Fibroblast of villous mesenchyme (primary cell): ENCODE measurements around the gene LDLRAD2. TPM values are rescaled to one million over a fixed set of nuclear protein-coding genes. Genes with fewer than 3 reads are reported as not detected.

Experiments used
- DNase-seq: peaks from one replicate; pipeline ENCODE4 v3.0.0-alpha.2; 2010; ENCODE audit warnings: low read depth
- H3K4me3 ChIP-seq: 2 replicates; pipeline ENCODE4 v1.5.1; 2011; ENCODE audit warnings: low read depth, mild to moderate bottlenecking, low read length
- total RNA-seq: library from RNA; depleted of rRNA; stranded (reverse); fragments of >200 nt; gene quantifications from 2 replicates; pipeline ENCODE4 v1.2.3, GENCODE V29; 2012
- TF ChIP-seq, protein P1 (sequence below): IDR thresholded peaks from 2 replicates; pipeline ENCODE4 v1.5.1; 2012; ENCODE audit warnings: low read depth, mild to moderate bottlenecking, low read length; ENCODE audit not compliant: insufficient read depth

LDLRAD2 gene
- total RNA-seq, 1 donor: not detected

DNA sequence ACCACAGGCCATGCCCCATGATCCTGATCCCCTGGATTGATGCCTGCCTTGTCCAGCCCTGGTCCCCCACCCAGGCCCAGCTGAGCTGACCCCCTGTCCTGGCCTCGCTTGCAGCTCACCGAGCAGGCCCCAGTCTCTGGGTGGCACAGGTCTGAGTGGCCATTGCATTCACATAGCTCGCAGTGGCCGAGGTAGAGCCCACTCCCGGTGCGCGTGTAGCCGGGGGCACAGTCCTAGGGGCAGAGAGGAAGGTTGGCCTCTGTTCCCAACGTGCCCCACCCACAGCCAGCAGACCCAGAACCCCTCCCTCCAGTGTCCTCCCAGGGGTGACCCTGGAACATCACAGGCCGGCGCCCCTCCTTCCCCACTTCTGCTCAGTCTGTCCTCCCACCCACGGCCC lies 51.9 kb downstream of the LDLRAD2 start:
- no peak overlapping the region for H3K4me3 ChIP-seq
- no peak for DNase-seq
- TF ChIP-seq, protein P1, sequence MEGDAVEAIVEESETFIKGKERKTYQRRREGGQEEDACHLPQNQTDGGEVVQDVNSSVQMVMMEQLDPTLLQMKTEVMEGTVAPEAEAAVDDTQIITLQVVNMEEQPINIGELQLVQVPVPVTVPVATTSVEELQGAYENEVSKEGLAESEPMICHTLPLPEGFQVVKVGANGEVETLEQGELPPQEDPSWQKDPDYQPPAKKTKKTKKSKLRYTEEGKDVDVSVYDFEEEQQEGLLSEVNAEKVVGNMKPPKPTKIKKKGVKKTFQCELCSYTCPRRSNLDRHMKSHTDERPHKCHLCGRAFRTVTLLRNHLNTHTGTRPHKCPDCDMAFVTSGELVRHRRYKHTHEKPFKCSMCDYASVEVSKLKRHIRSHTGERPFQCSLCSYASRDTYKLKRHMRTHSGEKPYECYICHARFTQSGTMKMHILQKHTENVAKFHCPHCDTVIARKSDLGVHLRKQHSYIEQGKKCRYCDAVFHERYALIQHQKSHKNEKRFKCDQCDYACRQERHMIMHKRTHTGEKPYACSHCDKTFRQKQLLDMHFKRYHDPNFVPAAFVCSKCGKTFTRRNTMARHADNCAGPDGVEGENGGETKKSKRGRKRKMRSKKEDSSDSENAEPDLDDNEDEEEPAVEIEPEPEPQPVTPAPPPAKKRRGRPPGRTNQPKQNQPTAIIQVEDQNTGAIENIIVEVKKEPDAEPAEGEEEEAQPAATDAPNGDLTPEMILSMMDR: no peak

DNA sequence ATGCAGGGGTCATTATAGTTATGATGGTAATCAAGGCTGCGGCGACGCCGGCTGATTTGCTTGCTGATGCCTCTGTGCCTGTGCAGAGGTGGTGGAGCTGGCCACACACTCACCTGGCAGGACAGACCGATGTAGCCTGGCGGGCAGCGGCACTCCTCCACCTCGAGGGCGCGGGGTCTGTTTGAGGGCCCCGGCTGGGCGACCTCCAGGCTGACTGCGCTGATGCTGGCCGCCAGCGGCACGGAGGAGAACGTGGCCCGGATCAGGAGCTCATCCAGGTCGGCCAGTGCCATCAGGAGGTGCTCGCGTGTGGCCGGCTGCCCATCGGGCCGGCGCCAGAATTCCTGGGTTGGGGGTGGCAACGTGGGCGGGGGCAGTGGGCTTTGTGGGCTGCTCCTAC lies 52.7 kb downstream of the LDLRAD2 start:
- H3K4me3 ChIP-seq: no peak overlapping the region
- TF ChIP-seq, protein P1: no peak
- DNase-seq: no peak

DNA sequence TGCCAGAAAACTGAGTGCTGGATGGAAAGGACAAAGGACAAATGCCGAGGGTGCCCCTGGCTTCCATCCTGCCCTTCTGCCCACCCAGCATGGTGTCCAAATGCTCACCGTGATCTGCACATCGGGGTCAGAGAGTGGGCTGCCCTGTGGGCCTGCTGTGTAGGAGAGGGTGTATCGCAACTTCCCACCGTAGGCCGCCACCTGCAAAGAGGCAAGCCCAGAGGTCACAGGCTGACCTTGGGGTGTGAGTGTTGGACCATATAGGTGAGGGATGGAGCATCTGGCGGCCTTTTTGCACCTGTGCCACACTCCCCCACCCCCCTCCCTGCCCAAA lies 53.5 kb downstream of the LDLRAD2 start:
- no peak for DNase-seq
- H3K4me3 ChIP-seq: no peak overlapping the region
- TF ChIP-seq, protein P1: no peak

DNA sequence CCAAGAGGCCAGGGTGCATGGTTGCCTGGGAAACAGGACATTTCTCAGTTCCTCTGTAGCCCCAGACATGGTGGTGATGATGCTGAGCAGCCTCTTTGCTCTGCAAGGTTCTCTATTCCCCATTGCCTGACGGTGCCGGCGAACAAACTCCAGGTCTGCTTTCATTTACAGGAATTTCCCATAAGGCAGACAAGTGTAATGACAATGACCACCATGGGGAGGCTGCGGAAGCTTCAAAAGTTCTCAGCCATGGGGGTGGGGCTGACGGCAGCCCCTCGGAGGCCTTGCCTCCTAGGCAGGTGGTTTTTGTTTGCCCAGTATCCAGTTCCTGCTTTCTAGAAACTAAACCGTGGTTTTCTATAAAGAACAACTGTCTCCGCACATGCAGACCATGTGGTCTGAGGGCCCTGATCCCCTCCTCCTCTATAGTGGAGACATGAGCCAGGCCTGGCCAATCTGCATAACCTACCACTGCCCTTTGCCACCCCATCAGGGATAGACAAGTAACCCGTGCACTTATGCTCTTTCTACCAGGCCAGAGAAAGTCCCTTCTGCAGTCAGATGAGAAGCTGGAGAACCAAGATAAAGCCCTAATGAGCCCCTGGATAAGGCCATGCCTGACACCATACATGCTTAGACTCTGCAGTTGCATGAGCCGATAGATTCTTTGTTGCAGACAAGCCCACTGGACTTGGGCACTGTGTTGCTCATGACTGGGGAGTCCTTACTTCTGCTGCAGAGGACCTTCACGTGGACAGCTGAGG lies 54.1 kb downstream of the LDLRAD2 start:
- H3K4me3 ChIP-seq: no peak overlapping the region
- no peak for DNase-seq
- TF ChIP-seq, protein P1: no peak

DNA sequence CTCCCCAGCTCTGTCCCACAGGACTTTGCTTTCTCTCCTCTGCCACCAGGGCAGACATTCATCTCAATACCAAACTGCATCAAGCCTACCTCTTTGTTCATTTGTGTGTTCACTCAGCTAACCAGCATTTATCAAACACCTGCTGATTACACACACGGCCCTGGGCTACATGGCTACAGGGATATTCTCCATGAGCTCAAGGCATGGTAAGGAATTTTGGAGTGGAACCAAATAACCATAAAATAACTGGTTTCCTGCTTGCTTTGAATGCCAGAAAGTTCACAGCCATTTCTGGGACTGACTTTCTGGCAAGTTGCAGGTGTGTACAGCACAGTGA lies 54.6 kb downstream of the LDLRAD2 start:
- TF ChIP-seq, protein P1: no peak
- no peak for DNase-seq
- H3K4me3 ChIP-seq: no peak overlapping the region

DNA sequence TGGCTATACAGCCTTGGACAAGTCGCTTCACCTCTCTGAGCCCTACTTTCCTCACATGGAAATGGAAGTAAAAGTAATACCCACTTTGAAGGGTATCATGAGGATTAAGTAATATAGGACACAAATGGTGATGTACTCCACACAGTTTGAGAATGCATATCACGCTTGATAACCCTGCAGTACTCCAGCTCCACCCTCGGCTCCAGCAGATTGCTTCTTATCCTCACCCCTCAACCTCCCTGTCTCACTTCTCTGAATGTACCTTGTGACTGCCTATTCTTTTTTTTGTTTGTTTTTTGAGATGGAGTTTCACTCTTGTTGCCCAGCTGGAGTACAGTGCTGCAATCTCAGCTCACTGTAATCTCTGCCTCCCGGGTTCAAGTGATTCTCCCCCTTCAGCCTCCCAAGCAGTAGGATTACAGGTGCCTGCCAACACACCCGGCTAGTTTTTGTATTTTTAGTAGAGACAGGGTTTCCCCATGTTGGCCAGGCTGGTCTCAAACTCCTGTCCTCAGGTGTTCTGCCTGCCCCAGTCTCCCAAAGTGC lies 55.5 kb downstream of the LDLRAD2 start:
- TF ChIP-seq, protein P1: no peak
- no peak for DNase-seq
- no peak overlapping the region for H3K4me3 ChIP-seq

DNA sequence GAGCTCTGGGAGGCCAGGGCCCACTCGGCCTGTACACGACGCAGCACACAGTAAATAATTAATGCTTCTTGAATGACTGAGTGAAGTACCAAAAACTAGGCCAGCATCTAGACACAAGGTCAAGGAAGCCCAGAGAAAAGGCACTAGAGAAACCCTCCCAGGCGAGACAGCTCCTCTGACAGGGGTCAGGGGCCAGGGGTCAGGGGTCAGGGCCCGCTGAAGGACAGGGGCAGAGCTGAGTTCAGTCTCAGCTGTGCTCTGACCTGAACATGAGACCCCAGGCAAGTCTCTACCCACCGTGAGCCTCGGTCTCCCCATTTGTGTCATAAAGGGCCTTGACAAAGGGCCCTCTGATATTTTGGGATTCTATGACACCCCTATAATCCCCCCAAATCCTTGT lies 56.4 kb downstream of the LDLRAD2 start:
- no peak for DNase-seq
- H3K4me3 ChIP-seq: no peak overlapping the region
- TF ChIP-seq, protein P1: no peak
